Keratinocyte (primary cell): ENCODE data around the gene LRRC8D.

ENCODE experiments used
- EZH2 ChIP-seq: IDR thresholded peaks from one replicate; pipeline ENCODE4 v1.6.1; 2012; ENCODE audit warnings: inconsistent platforms, mild to moderate bottlenecking, low read length, moderate library complexity
- TF ChIP-seq, protein P1 (sequence below), 3 experiments: IDR thresholded peaks in 1 of 3; conservative IDR thresholded peaks in 1 of 3; optimal IDR thresholded peaks in 1 of 3; 2 replicates in 2 of 3; 3 replicates in 1 of 3; pipeline versions ENCODE3 to v1.5.1; 2011; ENCODE audit warnings: low read length in 3 of 3, mild to moderate bottlenecking in 3 of 3, moderate library complexity in 2 of 3, control low read depth in 1 of 3, inconsistent platforms in 1 of 3; ENCODE audit not compliant: insufficient read depth in 2 of 3; ENCODE audit errors: extremely low read depth in 1 of 3

DNA sequence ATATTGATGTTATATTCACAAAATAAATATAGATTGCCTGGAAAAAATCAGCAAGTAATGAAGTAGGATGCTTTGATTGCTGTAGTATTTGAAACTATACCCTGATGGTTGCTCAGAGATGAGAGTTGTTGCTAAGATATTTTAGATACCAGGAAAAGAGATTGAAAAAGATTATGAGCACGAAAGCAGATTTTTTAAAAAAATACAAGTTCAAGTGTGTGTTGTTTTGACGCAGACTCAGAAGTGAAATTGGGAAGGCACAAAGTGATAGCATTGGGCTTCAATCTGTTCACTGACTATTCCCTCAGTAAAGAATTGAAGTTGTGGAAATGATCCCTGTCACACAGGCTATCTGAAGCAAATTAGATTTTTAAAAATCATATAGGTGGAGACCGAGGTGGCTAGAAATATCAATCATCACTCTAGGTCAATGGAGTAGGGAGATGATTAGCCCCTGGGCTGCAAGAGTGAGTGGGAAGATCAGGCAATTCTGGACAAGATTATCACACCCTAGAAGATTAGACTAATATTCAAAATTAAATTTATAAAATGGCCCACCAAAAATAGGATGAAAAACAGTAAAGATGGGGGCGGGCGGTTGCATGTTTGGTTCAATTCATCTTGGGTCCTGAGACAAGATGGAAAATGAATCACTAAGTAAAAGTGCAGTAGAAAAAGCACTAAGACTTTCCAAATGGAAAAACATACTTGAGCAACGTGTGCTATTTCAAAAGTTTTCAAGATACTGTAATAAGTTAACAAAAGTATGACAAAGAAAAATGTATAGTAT is 41.5 kb upstream of the LRRC8D start:
- TF ChIP-seq, protein P1, sequence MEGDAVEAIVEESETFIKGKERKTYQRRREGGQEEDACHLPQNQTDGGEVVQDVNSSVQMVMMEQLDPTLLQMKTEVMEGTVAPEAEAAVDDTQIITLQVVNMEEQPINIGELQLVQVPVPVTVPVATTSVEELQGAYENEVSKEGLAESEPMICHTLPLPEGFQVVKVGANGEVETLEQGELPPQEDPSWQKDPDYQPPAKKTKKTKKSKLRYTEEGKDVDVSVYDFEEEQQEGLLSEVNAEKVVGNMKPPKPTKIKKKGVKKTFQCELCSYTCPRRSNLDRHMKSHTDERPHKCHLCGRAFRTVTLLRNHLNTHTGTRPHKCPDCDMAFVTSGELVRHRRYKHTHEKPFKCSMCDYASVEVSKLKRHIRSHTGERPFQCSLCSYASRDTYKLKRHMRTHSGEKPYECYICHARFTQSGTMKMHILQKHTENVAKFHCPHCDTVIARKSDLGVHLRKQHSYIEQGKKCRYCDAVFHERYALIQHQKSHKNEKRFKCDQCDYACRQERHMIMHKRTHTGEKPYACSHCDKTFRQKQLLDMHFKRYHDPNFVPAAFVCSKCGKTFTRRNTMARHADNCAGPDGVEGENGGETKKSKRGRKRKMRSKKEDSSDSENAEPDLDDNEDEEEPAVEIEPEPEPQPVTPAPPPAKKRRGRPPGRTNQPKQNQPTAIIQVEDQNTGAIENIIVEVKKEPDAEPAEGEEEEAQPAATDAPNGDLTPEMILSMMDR (optimal IDR thresholded peaks at IDR 0.05 in 1 of 3, IDR thresholded peaks at IDR 0.05 in 1 of 3, conservative IDR thresholded peaks at IDR 0.05 in 1 of 3; ENCODE audit: extremely low read depth in 1 of 3, insufficient read depth in 2 of 3, low read length in 3 of 3) = no peak
- no peak for TF ChIP-seq EZH2
